BLaER1 (cell line): ENCODE results near the gene KLHL29.

ENCODE experiments used
- H3K27ac ChIP-seq: shearing (Covaris generic); formaldehyde crosslinking; 2 replicates; pipeline ENCODE4 v1.8.1; 2022
- H3K27me3 ChIP-seq: shearing (Covaris generic); formaldehyde crosslinking; 2 replicates; pipeline ENCODE4 v1.8.1; 2022
- H3K36me3 ChIP-seq: shearing (Covaris generic); formaldehyde crosslinking; 2 replicates; pipeline ENCODE4 v1.8.1; 2022
- H3K4me1 ChIP-seq: shearing (Covaris generic); formaldehyde crosslinking; 2 replicates; pipeline ENCODE4 v1.8.1; 2022
- H3K4me2 ChIP-seq: shearing (Covaris generic); formaldehyde crosslinking; 2 replicates; pipeline ENCODE4 v1.8.1; 2022
- H3K4me3 ChIP-seq: shearing (Covaris generic); formaldehyde crosslinking; 2 replicates; pipeline ENCODE4 v1.8.1; 2022
- H3K9ac ChIP-seq: shearing (Covaris generic); formaldehyde crosslinking; 2 replicates; pipeline ENCODE4 v1.8.1; 2022
- H3K9me3 ChIP-seq: shearing (Covaris generic); formaldehyde crosslinking; 2 replicates; pipeline ENCODE4 v1.8.1; 2022
- H4K20me1 ChIP-seq: shearing (Covaris generic); formaldehyde crosslinking; 2 replicates; pipeline ENCODE4 v1.8.1; 2022
- Cebpa-rat ChIP-seq: shearing (Covaris generic); IDR thresholded peaks from 2 replicates; pipeline ENCODE4 v1.8.1; 2022

Gene KLHL29

GRCh38 chr2:23503097-23503496 lies 118.1 kb downstream of the KLHL29 start:
- Histone ChIP-seq H3K27ac (no peak overlapping the region), H3K36me3 (no peaks in the 10 kb centered on the region), H4K20me1 (peaks cover 28% of the 10 kb centered on the region; the same call in 1 of the 2 replicates), H3K9ac (no peak overlapping the region), H3K4me1 (peaks cover 26% of the 10 kb centered on the region), H3K4me2 (no peak overlapping the region), H3K27me3 (peaks cover 6% of the 10 kb centered on the region; the same call in 1 of the 2 replicates), H3K4me3 (no peak overlapping the region), H3K9me3 (no peaks in the 10 kb centered on the region)
- TF ChIP-seq Cebpa-rat, result no peak

DNA sequence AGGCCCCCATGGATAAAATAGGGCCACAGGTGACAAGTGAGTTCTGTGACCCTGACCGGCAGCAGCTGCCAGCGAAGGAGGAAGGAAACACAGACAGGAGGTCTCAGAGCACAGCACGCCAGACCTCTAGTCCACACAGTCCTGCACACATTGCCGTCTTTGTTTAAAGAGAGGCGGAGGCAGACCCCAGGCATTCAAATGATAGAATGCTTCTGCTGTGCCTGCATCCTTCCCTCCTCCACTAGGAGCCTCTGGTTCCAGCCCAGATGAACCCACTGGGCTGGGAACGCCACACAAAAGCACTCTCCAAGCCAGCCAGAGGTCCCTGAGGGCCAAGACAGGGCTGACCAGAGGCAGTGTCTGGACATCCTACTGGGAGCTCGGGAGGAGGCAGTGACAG lies 118.7 kb downstream of the KLHL29 start:
- H3K9me3 ChIP-seq, result no peaks in the 10 kb centered on the region
- no peaks in the 10 kb centered on the region for H3K36me3 ChIP-seq
- no peak overlapping the region for H3K4me3 ChIP-seq
- H3K27ac ChIP-seq, result no peak overlapping the region
- H3K27me3 ChIP-seq, result peaks cover under 1% of the 10 kb centered on the region; the same call in 1 of the 2 replicates
- no peak for TF ChIP-seq Cebpa-rat
- peak overlapping the region; percentile 16; the same call in 1 of the 2 replicates for H3K4me2 ChIP-seq
- H3K9ac ChIP-seq, result no peak overlapping the region
- H4K20me1 ChIP-seq, result peaks cover 22% of the 10 kb centered on the region; the same call in 1 of the 2 replicates
- peaks cover 25% of the 10 kb centered on the region for H3K4me1 ChIP-seq

GRCh38 chr2:23504591-23504990 lies 119.6 kb downstream of the KLHL29 start:
- Histone ChIP-seq H3K9me3 (no peaks in the 10 kb centered on the region), H4K20me1 (peaks cover 13% of the 10 kb centered on the region; the same call in 1 of the 2 replicates), H3K4me1 (peaks cover 19% of the 10 kb centered on the region), H3K27me3 (no peaks in the 10 kb centered on the region), H3K36me3 (no peaks in the 10 kb centered on the region), H3K9ac (no peak overlapping the region), H3K4me2 (no peak overlapping the region), H3K27ac (no peak overlapping the region), H3K4me3 (no peak overlapping the region)
- TF ChIP-seq Cebpa-rat, result no peak

DNA sequence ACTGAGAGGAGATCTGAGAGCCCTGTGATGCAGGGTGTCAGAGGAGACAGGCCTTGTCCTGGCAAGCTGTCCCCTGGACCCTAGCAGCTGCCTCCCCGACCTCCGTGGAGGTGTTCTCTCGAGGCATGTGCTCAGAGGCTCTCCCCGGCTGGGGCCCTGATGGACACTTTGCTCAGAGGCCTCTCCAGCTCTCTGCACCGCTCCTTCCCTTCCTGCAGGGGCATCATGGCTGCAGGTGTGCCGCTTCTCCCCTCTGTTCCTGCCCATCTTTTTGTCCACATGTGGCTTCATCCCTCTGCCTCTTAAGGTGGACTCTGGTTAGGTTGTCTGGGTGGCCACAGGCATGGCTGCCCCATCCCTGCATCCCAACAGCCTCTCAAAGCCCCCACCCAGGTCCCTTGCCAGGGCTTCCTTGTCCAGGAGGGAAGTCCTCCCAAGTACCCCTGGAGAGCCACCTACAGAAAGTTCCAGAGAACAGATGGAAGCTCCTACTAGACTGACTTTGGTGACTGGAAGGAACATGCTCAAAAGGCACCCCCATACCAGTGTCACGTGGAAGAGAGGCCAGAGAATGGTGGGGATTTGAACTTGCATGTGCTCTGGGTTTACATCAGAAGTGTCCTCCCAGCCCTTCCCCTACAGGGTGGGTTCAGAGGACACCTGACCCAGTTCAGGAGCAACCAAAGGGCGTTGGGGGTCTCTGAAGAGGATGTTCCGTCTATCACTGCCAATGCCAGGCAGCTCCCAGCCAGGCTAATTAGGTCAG lies 120.4 kb downstream of the KLHL29 start:
- no peak overlapping the region for H3K4me2 ChIP-seq
- H3K9ac ChIP-seq, result no peak overlapping the region
- H4K20me1 ChIP-seq, result peaks cover 13% of the 10 kb centered on the region; the same call in 1 of the 2 replicates
- no peaks in the 10 kb centered on the region for H3K27me3 ChIP-seq
- H3K4me3 ChIP-seq, result no peak overlapping the region
- H3K36me3 ChIP-seq, result no peaks in the 10 kb centered on the region
- H3K4me1 ChIP-seq, result peaks cover 19% of the 10 kb centered on the region
- no peak overlapping the region for H3K27ac ChIP-seq
- no peak for TF ChIP-seq Cebpa-rat
- no peaks in the 10 kb centered on the region for H3K9me3 ChIP-seq

- Histone ChIP-seq H4K20me1 (peaks cover 12% of the 10 kb centered on the region; the same call in 1 of the 2 replicates), H3K4me2 (peak overlapping the region; percentile 6), H3K4me3 (no peak overlapping the region), H3K9me3 (no peaks in the 10 kb centered on the region), H3K27ac (no peak overlapping the region), H3K4me1 (peaks cover 19% of the 10 kb centered on the region), H3K27me3 (no peaks in the 10 kb centered on the region), H3K36me3 (no peaks in the 10 kb centered on the region), H3K9ac (no peak overlapping the region)
- no peak for TF ChIP-seq Cebpa-rat
Observed at GRCh38 chr2:23505984-23506380, 121.0 kb downstream of the KLHL29 start.

GRCh38 chr2:23506531-23507266 lies 121.7 kb downstream of the KLHL29 start:
- Histone ChIP-seq H3K4me1 (peaks cover 19% of the 10 kb centered on the region), H3K9ac (no peak overlapping the region), H3K27me3 (no peaks in the 10 kb centered on the region), H3K27ac (no peak overlapping the region), H4K20me1 (peaks cover 5% of the 10 kb centered on the region; the same call in 1 of the 2 replicates), H3K36me3 (no peaks in the 10 kb centered on the region), H3K4me3 (no peak overlapping the region), H3K9me3 (no peaks in the 10 kb centered on the region), H3K4me2 (peak overlapping the region; percentile 6)
- no peak for TF ChIP-seq Cebpa-rat

- no peaks in the 10 kb centered on the region for H3K27me3 ChIP-seq
Observed at GRCh38 chr2:23507267-23508065, 122.5 kb downstream of the KLHL29 start.

GRCh38 chr2:23508066-23508390 lies 123.0 kb downstream of the KLHL29 start:
- Histone ChIP-seq H3K36me3 (no peaks in the 10 kb centered on the region), H3K9ac (no peak overlapping the region), H3K27ac (no peak overlapping the region), H3K4me1 (peaks cover 19% of the 10 kb centered on the region), H3K4me2 (no peak overlapping the region), H3K27me3 (no peaks in the 10 kb centered on the region), H3K9me3 (no peaks in the 10 kb centered on the region), H4K20me1 (no peaks in the 10 kb centered on the region), H3K4me3 (no peak overlapping the region)
- no peak for TF ChIP-seq Cebpa-rat

More at GRCh38 chr2:23507267-23508065, 122.5 kb downstream of the KLHL29 start:
- TF ChIP-seq Cebpa-rat, result no peak
- Histone ChIP-seq H4K20me1 (0 out of 2 replicates have a peak, but pooled peaks cover under 1% of the 10 kb centered on the region), H3K27ac (no peak overlapping the region), H3K4me1 (peaks cover 19% of the 10 kb centered on the region), H3K4me2 (no peak overlapping the region), H3K4me3 (no peak overlapping the region), H3K36me3 (no peaks in the 10 kb centered on the region), H3K9ac (no peak overlapping the region), H3K9me3 (no peaks in the 10 kb centered on the region)

- no peak for TF ChIP-seq Cebpa-rat
- Histone ChIP-seq H4K20me1 (no peaks in the 10 kb centered on the region), H3K27ac (no peak overlapping the region), H3K36me3 (no peaks in the 10 kb centered on the region), H3K4me2 (no peak overlapping the region), H3K4me1 (peaks cover 12% of the 10 kb centered on the region), H3K9me3 (no peaks in the 10 kb centered on the region), H3K4me3 (no peak overlapping the region), H3K27me3 (no peaks in the 10 kb centered on the region), H3K9ac (no peak overlapping the region)
Observed at GRCh38 chr2:23509103-23509502, 124.1 kb downstream of the KLHL29 start.
